H9 (cell line): ENCODE measurements around the gene CCDC187. TPM values are rescaled to one million over a fixed set of nuclear protein-coding genes. Genes with fewer than 3 reads are reported as not detected.

Experiments
- DNase-seq: peaks from one replicate; pipeline ENCODE4 v3.0.0-alpha.2; 2017
- H2AFZ ChIP-seq: one replicate; pipeline ENCODE4 v1.6.1; 2013; ENCODE audit warnings: mild to moderate bottlenecking, low read length, control low read depth, moderate library complexity
- H2AK5ac ChIP-seq: 2 replicates; pipeline ENCODE4 v1.6.1; 2013; ENCODE audit warnings: low read length, control low read depth, mixed read lengths; ENCODE audit not compliant: insufficient read length
- H2BK120ac ChIP-seq: one replicate; pipeline ENCODE4 v1.6.1; 2013; ENCODE audit warnings: low read depth, mild to moderate bottlenecking, low read length, control low read depth, inconsistent platforms; ENCODE audit not compliant: poor library complexity, severe bottlenecking
- H2BK12ac ChIP-seq: 2 replicates; pipeline ENCODE4 v1.6.1; 2013; ENCODE audit warnings: low read length, control low read depth, mixed read lengths, low read depth; ENCODE audit not compliant: insufficient read length
- H2BK15ac ChIP-seq: 2 replicates; pipeline ENCODE4 v1.6.1; 2013; ENCODE audit warnings: low read depth, low read length, control low read depth
- H2BK20ac ChIP-seq: one replicate; pipeline ENCODE4 v1.6.1; 2013; ENCODE audit warnings: low read depth, mild to moderate bottlenecking, low read length, control low read depth, inconsistent platforms; ENCODE audit not compliant: poor library complexity, severe bottlenecking
- H2BK5ac ChIP-seq: 2 replicates; pipeline ENCODE4 v1.6.1; 2013; ENCODE audit warnings: low read length, control low read depth, mixed read lengths; ENCODE audit not compliant: insufficient read length
- H3K14ac ChIP-seq: 2 replicates; pipeline ENCODE4 v1.6.1; 2013; ENCODE audit warnings: low read length, control low read depth; ENCODE audit not compliant: insufficient read depth
- H3K18ac ChIP-seq: 2 replicates; pipeline ENCODE4 v1.6.1; 2013; ENCODE audit warnings: low read depth, mild to moderate bottlenecking, mixed read lengths, low read length, control low read depth; ENCODE audit not compliant: insufficient read length
- H3K23ac ChIP-seq: 2 replicates; pipeline ENCODE4 v1.6.1; 2013; ENCODE audit warnings: low read length, control low read depth, mixed read lengths, low read depth; ENCODE audit not compliant: insufficient read length
- H3K23me2 ChIP-seq: 2 replicates; pipeline ENCODE4 v1.6.1; 2013; ENCODE audit warnings: low read depth, mild to moderate bottlenecking, mixed read lengths, low read length, control low read depth; ENCODE audit not compliant: insufficient read length, poor library complexity, severe bottlenecking
- H3K27ac ChIP-seq: 2 replicates; pipeline ENCODE4 v1.5.1; 2013; ENCODE audit warnings: low read length, control low read depth, mixed read lengths, low read depth; ENCODE audit not compliant: insufficient read length
- H3K27me3 ChIP-seq: 2 replicates; pipeline ENCODE4 v1.6.1; 2013; ENCODE audit warnings: low read length, control low read depth, inconsistent platforms; ENCODE audit not compliant: insufficient read depth
- H3K4ac ChIP-seq: 2 replicates; pipeline ENCODE4 v1.6.1; 2013; ENCODE audit warnings: low read depth, mild to moderate bottlenecking, control low read depth, inconsistent platforms, low read length, moderate library complexity
- H3K4me1 ChIP-seq: 2 replicates; pipeline ENCODE4 v1.6.1; 2013; ENCODE audit warnings: low read length, control low read depth, inconsistent platforms; ENCODE audit not compliant: insufficient read depth
- H3K4me2 ChIP-seq: 2 replicates; pipeline ENCODE4 v1.6.1; 2013; ENCODE audit warnings: low read length, control low read depth, mixed read lengths; ENCODE audit not compliant: insufficient read length, insufficient read depth
- H3K56ac ChIP-seq: 2 replicates; pipeline ENCODE4 v1.6.1; 2013; ENCODE audit warnings: low read depth, mild to moderate bottlenecking, mixed read lengths, low read length, control low read depth; ENCODE audit not compliant: insufficient read length
- H3K79me1 ChIP-seq: 2 replicates; pipeline ENCODE4 v1.6.1; 2013; ENCODE audit warnings: low read depth, mild to moderate bottlenecking, moderate library complexity, low read length, control low read depth, inconsistent platforms; ENCODE audit not compliant: insufficient read depth, poor library complexity, severe bottlenecking
- H3K79me2 ChIP-seq: 2 replicates; pipeline ENCODE4 v1.6.1; 2013; ENCODE audit warnings: low read length, control low read depth, inconsistent platforms; ENCODE audit not compliant: insufficient read depth
- H3K9ac ChIP-seq: 2 replicates; pipeline ENCODE4 v1.6.1; 2013; ENCODE audit warnings: low read length, control low read depth, mixed read lengths; ENCODE audit not compliant: insufficient read length; ENCODE audit errors: extremely low read depth
- H3K9me3 ChIP-seq: one replicate; pipeline ENCODE4 v1.6.1; 2013; ENCODE audit warnings: low read depth, low read length, inconsistent platforms; ENCODE audit not compliant: control insufficient read depth
- H3T11ph ChIP-seq: one replicate; pipeline ENCODE4 v1.6.1; 2013; ENCODE audit warnings: mild to moderate bottlenecking, low read length, control low read depth, inconsistent platforms
- H4K20me1 ChIP-seq: one replicate; pipeline ENCODE4 v1.6.1; 2013; ENCODE audit not compliant: control insufficient read depth, insufficient read length, insufficient read depth
- H4K5ac ChIP-seq: 2 replicates; pipeline ENCODE4 v1.6.1; 2013; ENCODE audit warnings: low read depth, mild to moderate bottlenecking, mixed read lengths, low read length, control low read depth; ENCODE audit not compliant: insufficient read length
- H4K8ac ChIP-seq: replicated peaks from 2 replicates; pipeline ENCODE4 v1.6.1; 2013; ENCODE audit warnings: low read length, control low read depth, mixed read lengths, low read depth; ENCODE audit not compliant: insufficient read length
- H4K91ac ChIP-seq: 2 replicates; pipeline ENCODE4 v1.6.1; 2013; ENCODE audit warnings: low read depth, mild to moderate bottlenecking, moderate library complexity, mixed read lengths, low read length, control low read depth; ENCODE audit not compliant: insufficient read length
- H3K27ac Mint-ChIP-seq, 3 experiments: 2 replicates in 2 of 3; 3 replicates in 1 of 3; pipeline ENCODE4 v1.8.0; 2020 to 2021; ENCODE audit warnings: mixed read lengths in 3 of 3, mild to moderate bottlenecking in 1 of 3, moderate library complexity in 1 of 3
- H3K27me3 Mint-ChIP-seq: 2 replicates; pipeline ENCODE4 v1.8.0; 2021; ENCODE audit warnings: low read depth, mild to moderate bottlenecking, moderate library complexity, mixed read lengths
- H3K36me3 Mint-ChIP-seq, 3 experiments: 2 replicates in 2 of 3; 3 replicates in 1 of 3; pipeline ENCODE4 v1.8.0; 2020 to 2021; ENCODE audit warnings: low read depth in 3 of 3, mixed read lengths in 3 of 3; ENCODE audit not compliant: insufficient read depth in 1 of 3
- H3K4me1 Mint-ChIP-seq, 2 experiments: 2 replicates each; pipeline ENCODE4 v1.8.0; 2020; ENCODE audit warnings: mixed read lengths in 2 of 2
- H3K4me3 Mint-ChIP-seq, 2 experiments: 2 replicates in 1 of 2; 3 replicates in 1 of 2; pipeline ENCODE4 v1.8.0; 2020 to 2021; ENCODE audit warnings: mild to moderate bottlenecking in 2 of 2, mixed read lengths in 2 of 2, moderate library complexity in 1 of 2
- H3K9me3 Mint-ChIP-seq, 2 experiments: 2 replicates in 1 of 2; 3 replicates in 1 of 2; pipeline ENCODE4 v1.8.0; 2020; ENCODE audit warnings: mild to moderate bottlenecking in 2 of 2, mixed read lengths in 2 of 2, moderate library complexity in 1 of 2
- WGBS: extraction: QIAGEN DNeasy Blood & Tissue Kit; methylation state at CpG from one replicate; pipeline ENCODE4 v1.1.7; 2013; ENCODE audit warnings: missing lambda C conversion rate, low lambda C conversion rate, mixed read lengths; ENCODE audit not compliant: insufficient read length; ENCODE audit errors: extremely low coverage; 5-methylcytosine and 5-hydroxymethylcytosine counted together
- total RNA-seq: library from RNA; stranded (reverse); gene quantifications from 2 replicates; pipeline ENCODE4 v1.2.1, GENCODE V29; 2021
- TF ChIP-seq, protein P1 (sequence below): fragments of 200-600 bp; sonication (generic); conservative IDR thresholded peaks from 3 replicates; pipeline ENCODE4 v1.8.0; 2021; ENCODE audit warnings: antibody characterized with exemption, mild to moderate bottlenecking

CCDC187 gene
- total RNA-seq, 1 experiment from 2014 or later, result 0.07 TPM

DNA sequence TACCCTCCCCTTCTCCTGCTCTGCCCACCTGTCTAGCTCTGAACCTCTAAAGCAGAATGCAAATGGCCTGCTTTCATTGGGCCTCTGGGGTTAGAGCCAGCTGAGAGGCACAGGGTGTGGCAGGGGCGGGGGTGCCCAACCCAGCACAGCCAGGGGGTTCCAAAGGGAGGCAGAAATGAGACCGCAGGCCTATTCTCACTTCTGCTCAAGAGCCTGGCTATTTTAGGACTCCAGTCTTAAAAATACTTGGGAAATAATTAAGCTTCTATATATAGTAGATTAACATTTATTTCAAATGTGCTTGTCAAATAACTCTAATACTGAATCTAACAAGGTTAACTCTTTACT lies 63.9 kb downstream of the CCDC187 start:
- no peak for DNase-seq
- Histone ChIP-seq H2BK20ac (no peak overlapping the region), H3K23ac (no peak overlapping the region), H3K23me2 (peaks cover 2% of the 10 kb centered on the region), H2BK5ac (no peak overlapping the region), H3K4me2 (no peak overlapping the region), H4K5ac (no peak overlapping the region), H4K91ac (no peak overlapping the region), H3K18ac (no peak overlapping the region), H2BK15ac (no peak overlapping the region), H3K4ac (no peak overlapping the region), H3K79me1 (peaks cover 13% of the 10 kb centered on the region), H3K27me3 (no peaks in the 10 kb centered on the region), H3K56ac (no peak overlapping the region), H2AK5ac (no peak overlapping the region), H3K79me2 (peaks cover 30% of the 10 kb centered on the region; the same call in 1 of the 2 replicates), H2AFZ (no peak overlapping the region), H3K9ac (no peak overlapping the region), H3K4me1 (peaks cover 9% of the 10 kb centered on the region), H3K14ac (no peak overlapping the region), H2BK12ac (no peak overlapping the region), H2BK120ac (no peak overlapping the region), H3K27ac (no peak overlapping the region), H4K8ac (no peak overlapping the region), H4K20me1 (peaks cover 10% of the 10 kb centered on the region), H3K9me3 (no peaks in the 10 kb centered on the region), H3T11ph (no peak overlapping the region)
- TF ChIP-seq, protein P1, sequence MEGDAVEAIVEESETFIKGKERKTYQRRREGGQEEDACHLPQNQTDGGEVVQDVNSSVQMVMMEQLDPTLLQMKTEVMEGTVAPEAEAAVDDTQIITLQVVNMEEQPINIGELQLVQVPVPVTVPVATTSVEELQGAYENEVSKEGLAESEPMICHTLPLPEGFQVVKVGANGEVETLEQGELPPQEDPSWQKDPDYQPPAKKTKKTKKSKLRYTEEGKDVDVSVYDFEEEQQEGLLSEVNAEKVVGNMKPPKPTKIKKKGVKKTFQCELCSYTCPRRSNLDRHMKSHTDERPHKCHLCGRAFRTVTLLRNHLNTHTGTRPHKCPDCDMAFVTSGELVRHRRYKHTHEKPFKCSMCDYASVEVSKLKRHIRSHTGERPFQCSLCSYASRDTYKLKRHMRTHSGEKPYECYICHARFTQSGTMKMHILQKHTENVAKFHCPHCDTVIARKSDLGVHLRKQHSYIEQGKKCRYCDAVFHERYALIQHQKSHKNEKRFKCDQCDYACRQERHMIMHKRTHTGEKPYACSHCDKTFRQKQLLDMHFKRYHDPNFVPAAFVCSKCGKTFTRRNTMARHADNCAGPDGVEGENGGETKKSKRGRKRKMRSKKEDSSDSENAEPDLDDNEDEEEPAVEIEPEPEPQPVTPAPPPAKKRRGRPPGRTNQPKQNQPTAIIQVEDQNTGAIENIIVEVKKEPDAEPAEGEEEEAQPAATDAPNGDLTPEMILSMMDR, result no peak
- WGBS, result no CpG with 5 or more reads among the region's 2 CpGs
- H3K4me1 Mint-ChIP-seq, result peaks cover 31 to 32% of the 10 kb centered on the region in 2 experiments
- peaks cover 13 to 19% (median 15%) of the 10 kb centered on the region in 3 experiments for H3K36me3 Mint-ChIP-seq
- H3K27ac Mint-ChIP-seq, result no peak overlapping the region
- H3K4me3 Mint-ChIP-seq, result no peak overlapping the region
- no peaks in the 10 kb centered on the region for H3K27me3 Mint-ChIP-seq
- no peaks in the 10 kb centered on the region for H3K9me3 Mint-ChIP-seq
